SH-SY5Y (cell line): Measurements from ENCODE around the gene GRAP2.

Experiments used
- GATA2 ChIP-seq: IDR thresholded peaks from 2 replicates; pipeline ENCODE4 v1.6.1; 2011; ENCODE audit warnings: mild to moderate bottlenecking, low read depth, low read length
- GATA3 ChIP-seq: IDR thresholded peaks from 2 replicates; pipeline ENCODE4 v1.6.1; 2011; ENCODE audit warnings: low read depth, mild to moderate bottlenecking, low read length, moderate library complexity

- TF ChIP-seq GATA2 = no peak
- TF ChIP-seq GATA3 = no peak
These were observed 32.2 kb downstream of the GRAP2 start for GRCh38 chr22:39932918-39933649.
